Measurements from ENCODE around the gene CCNQ.
A peak's percentile ranks its signal among the peaks of the same experiment; 100 is the strongest.

The CCNQ gene

GRCh38 chrX:153595859-153596857 is 2.8 kb downstream of the CCNQ start:
- DNase-seq: no peak

- DNase-seq: no peak
These were observed 3.6 kb downstream of the CCNQ start for GRCh38 chrX:153595387-153595786.

- no peak for DNase-seq
These were observed 5.0 kb downstream of the CCNQ start for GRCh38 chrX:153593811-153594500.

- no peak for DNase-seq
These were observed 5.8 kb downstream of the CCNQ start for GRCh38 chrX:153592966-153593688.

- DNase-seq: no peak
These were observed 6.7 kb downstream of the CCNQ start for GRCh38 chrX:153592091-153592833.

GRCh38 chrX:153590961-153591956 is 7.7 kb downstream of the CCNQ start:
- DNase-seq: no peak

GRCh38 chrX:153588782-153589446 is 10.0 kb downstream of the CCNQ start:
- DNase-seq: no peak

- no peak for DNase-seq
These were observed 10.7 kb downstream of the CCNQ start for GRCh38 chrX:153588021-153588781.

GRCh38 chrX:153587342-153587741 is 11.6 kb downstream of the CCNQ start:
- DNase-seq: no peak

GRCh38 chrX:153585827-153586226 is 13.1 kb downstream of the CCNQ start:
- no peak for DNase-seq

- DNase-seq: no peak
These were observed 15.5 kb downstream of the CCNQ start for GRCh38 chrX:153583433-153583832.

GRCh38 chrX:153582896-153583295 is 16.0 kb downstream of the CCNQ start:
- peak; percentile 19 for DNase-seq

- DNase-seq: no peak
These were observed 18.1 kb downstream of the CCNQ start for GRCh38 chrX:153580700-153581386.

- DNase-seq: no peak
These were observed 20.1 kb downstream of the CCNQ start for GRCh38 chrX:153578889-153579288.

- DNase-seq: no peak
These were observed 20.6 kb downstream of the CCNQ start for GRCh38 chrX:153578200-153578835.

GRCh38 chrX:153576961-153577360 is 22.0 kb downstream of the CCNQ start:
- no peak for DNase-seq

- no peak for DNase-seq
These were observed 22.6 kb downstream of the CCNQ start for GRCh38 chrX:153576239-153576870.

GRCh38 chrX:153573984-153574383 is 25.0 kb downstream of the CCNQ start:
- no peak for DNase-seq

Data from fibroblast of skin of right quadriceps (primary cell).